SK-N-SH treated with all-trans-retinoic acid at 6 μM for 48 hours (cell line): ENCODE measurements around the gene PPIAL4G.
"Not testable (repeated sequence)": the region's sequence is repeated elsewhere in the genome, so short reads cannot be mapped to it uniquely, and the experiment has no call there.

ENCODE experiments used
- SNAI2 ChIP-seq: fragments of 250-450 bp; sonication (Bioruptor Pico); IDR thresholded peaks from 2 replicates; pipeline ENCODE4 v1.5.0; 2020; ENCODE audit warnings: mild to moderate bottlenecking, moderate library complexity
- ZFP30 ChIP-seq: fragments of 450-650 bp; formaldehyde crosslinking; IDR thresholded peaks from 2 replicates; pipeline ENCODE4 v1.5.0; 2022; ENCODE audit warnings: mild to moderate bottlenecking, moderate library complexity

- not testable (repeated sequence) for TF ChIP-seq SNAI2, ZFP30 (CRISPR knock-in tag)
These were observed 30.3 kb downstream of the PPIAL4G start for GRCh38 chr1:148452845-148453244.
